ENCODE results near the gene TIAM2. TPM values are rescaled to one million over a fixed set of nuclear protein-coding genes. Genes with fewer than 3 reads are reported as not detected.

Gene TIAM2
- total RNA-seq, 2 experiments from 2014 or later, result 5.4 to 6.2 TPM

GRCh38 chr6:155062866-155063341 lies 67.8 kb downstream of the TIAM2 start:
- Histone ChIP-seq H4K20me1 (ENCODE audit: insufficient read depth, low read length) (no peaks in the 10 kb centered on the region), H3K36me3 (ENCODE audit: insufficient read depth, low read length) (no peaks in the 10 kb centered on the region), H3K4me2 (ENCODE audit: low read length) (no peak overlapping the region), H3K4me3 (ENCODE audit: low read depth, low read length, poor library complexity, severe bottlenecking) (no peak overlapping the region), H3K27ac (ENCODE audit: low read depth, low read length, poor library complexity, severe bottlenecking) (no peak overlapping the region), H3K4me1 (ENCODE audit: insufficient read depth, low read length, poor library complexity, severe bottlenecking) (peaks cover 8% of the 10 kb centered on the region), H3K9me2 (ENCODE audit: insufficient read depth, low read length) (no peaks in the 10 kb centered on the region), H3K79me2 (ENCODE audit: insufficient read depth, low read depth, low read length) (no peaks in the 10 kb centered on the region), H3K9me3 (ENCODE audit: low read length) (no peaks in the 10 kb centered on the region), H2AFZ (ENCODE audit: low read length) (no peak overlapping the region)
- ChIA-PET CTCF (ENCODE audit: unreplicated experiment) (no interaction called here), POLR2A (no interaction called here)
- intact Hi-C loops (cut with micrococcal nuclease; ENCODE audit: unreplicated experiment), result no loop called here
- TF ChIP-seq EZH2phosphoT487 (IDR thresholded peaks at IDR 0.05; ENCODE audit: borderline replicate concordance, low read depth, low read length), result no peak
- TF ChIP-seq, protein P1, sequence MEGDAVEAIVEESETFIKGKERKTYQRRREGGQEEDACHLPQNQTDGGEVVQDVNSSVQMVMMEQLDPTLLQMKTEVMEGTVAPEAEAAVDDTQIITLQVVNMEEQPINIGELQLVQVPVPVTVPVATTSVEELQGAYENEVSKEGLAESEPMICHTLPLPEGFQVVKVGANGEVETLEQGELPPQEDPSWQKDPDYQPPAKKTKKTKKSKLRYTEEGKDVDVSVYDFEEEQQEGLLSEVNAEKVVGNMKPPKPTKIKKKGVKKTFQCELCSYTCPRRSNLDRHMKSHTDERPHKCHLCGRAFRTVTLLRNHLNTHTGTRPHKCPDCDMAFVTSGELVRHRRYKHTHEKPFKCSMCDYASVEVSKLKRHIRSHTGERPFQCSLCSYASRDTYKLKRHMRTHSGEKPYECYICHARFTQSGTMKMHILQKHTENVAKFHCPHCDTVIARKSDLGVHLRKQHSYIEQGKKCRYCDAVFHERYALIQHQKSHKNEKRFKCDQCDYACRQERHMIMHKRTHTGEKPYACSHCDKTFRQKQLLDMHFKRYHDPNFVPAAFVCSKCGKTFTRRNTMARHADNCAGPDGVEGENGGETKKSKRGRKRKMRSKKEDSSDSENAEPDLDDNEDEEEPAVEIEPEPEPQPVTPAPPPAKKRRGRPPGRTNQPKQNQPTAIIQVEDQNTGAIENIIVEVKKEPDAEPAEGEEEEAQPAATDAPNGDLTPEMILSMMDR (conservative IDR thresholded peaks at IDR 0.05; ENCODE audit: low read length), result no peak
- no peak for DNase-seq (ENCODE audit: low spot score)
- BruUV-seq (replicated peaks), result no TSS peak

- BruUV-seq (replicated peaks), result no TSS peak
- H3K27ac ChIP-seq (ENCODE audit: low read depth, low read length, poor library complexity, severe bottlenecking), result no peak overlapping the region
- H4K20me1 ChIP-seq (ENCODE audit: insufficient read depth, low read length), result no peaks in the 10 kb centered on the region
- no peaks in the 10 kb centered on the region for H3K79me2 ChIP-seq (ENCODE audit: insufficient read depth, low read depth, low read length)
- H3K9me3 ChIP-seq (ENCODE audit: low read length), result no peaks in the 10 kb centered on the region
- no peak overlapping the region for H3K4me3 ChIP-seq (ENCODE audit: low read depth, low read length, poor library complexity, severe bottlenecking)
- no peaks in the 10 kb centered on the region for H3K9me2 ChIP-seq (ENCODE audit: insufficient read depth, low read length)
- intact Hi-C loops (cut with micrococcal nuclease; ENCODE audit: unreplicated experiment), result no loop called here
- POLR2A ChIA-PET, result interaction anchor here (0.7 to 1.3 kb wide), 3 partner anchors 16 to 437 kb away, joined by 3 to 5 read pairs (median 3); no protein-coding TSS in a partner anchor
- H3K4me2 ChIP-seq (ENCODE audit: low read length), result no peak overlapping the region
- no peak overlapping the region for H2AFZ ChIP-seq (ENCODE audit: low read length)
- peaks cover 8% of the 10 kb centered on the region for H3K4me1 ChIP-seq (ENCODE audit: insufficient read depth, low read length, poor library complexity, severe bottlenecking)
- TF ChIP-seq EZH2phosphoT487 (IDR thresholded peaks at IDR 0.05; ENCODE audit: borderline replicate concordance, low read depth, low read length), result no peak
- TF ChIP-seq, protein P1 (conservative IDR thresholded peaks at IDR 0.05; ENCODE audit: low read length), result no peak
- H3K36me3 ChIP-seq (ENCODE audit: insufficient read depth, low read length), result no peaks in the 10 kb centered on the region
- CTCF ChIA-PET (ENCODE audit: unreplicated experiment), result no interaction called here
- no peak for DNase-seq (ENCODE audit: low spot score)
Observed at GRCh38 chr6:155064303-155064702, 69.2 kb downstream of the TIAM2 start.

- POLR2A ChIA-PET, result interaction anchor here (1.7 kb wide), 1 partner anchor 15 kb away, joined by 4 read pairs; no protein-coding TSS in a partner anchor
- Histone ChIP-seq H3K4me2 (ENCODE audit: low read length) (no peak overlapping the region), H2AFZ (ENCODE audit: low read length) (no peak overlapping the region), H3K4me3 (ENCODE audit: low read depth, low read length, poor library complexity, severe bottlenecking) (no peak overlapping the region), H3K36me3 (ENCODE audit: insufficient read depth, low read length) (no peaks in the 10 kb centered on the region), H3K4me1 (ENCODE audit: insufficient read depth, low read length, poor library complexity, severe bottlenecking) (peaks cover 8% of the 10 kb centered on the region), H3K27ac (ENCODE audit: low read depth, low read length, poor library complexity, severe bottlenecking) (no peak overlapping the region), H3K9me2 (ENCODE audit: insufficient read depth, low read length) (no peaks in the 10 kb centered on the region), H3K9me3 (ENCODE audit: low read length) (no peaks in the 10 kb centered on the region), H4K20me1 (ENCODE audit: insufficient read depth, low read length) (no peaks in the 10 kb centered on the region), H3K79me2 (ENCODE audit: insufficient read depth, low read depth, low read length) (no peaks in the 10 kb centered on the region)
- DNase-seq (ENCODE audit: low spot score), result no peak
- TF ChIP-seq, protein P1 (conservative IDR thresholded peaks at IDR 0.05; ENCODE audit: low read length), result no peak
- TF ChIP-seq EZH2phosphoT487 (IDR thresholded peaks at IDR 0.05; ENCODE audit: borderline replicate concordance, low read depth, low read length), result no peak
- intact Hi-C loops (cut with micrococcal nuclease; ENCODE audit: unreplicated experiment), result no loop called here
- BruUV-seq (replicated peaks), result no TSS peak
- CTCF ChIA-PET (ENCODE audit: unreplicated experiment), result no interaction called here
Observed at GRCh38 chr6:155066361-155066760, 71.2 kb downstream of the TIAM2 start.
